HG02938 (cell line): ENCODE measurements around the gene TBL1X.
"Not testable (repeated sequence)": the region's sequence is repeated elsewhere in the genome, so short reads cannot be mapped to it uniquely, and the experiment has no call there.

Experiments used
- ATAC-seq: cut with Tn5 transposase; IDR thresholded peaks from one replicate; pipeline ENCODE4 v1.9.1; 2021; ENCODE audit warnings: mild to moderate bottlenecking, moderate library complexity; ENCODE audit not compliant: unreplicated experiment

TBL1X gene

GRCh38 chrX:9532349-9532748 lies 67.5 kb downstream of the TBL1X start:
- ATAC-seq = no peak

- ATAC-seq = no peak
Measured at GRCh38 chrX:9533611-9534010, 68.8 kb downstream of the TBL1X start.

GRCh38 chrX:9534686-9535085 lies 69.8 kb downstream of the TBL1X start:
- ATAC-seq = no peak

DNA sequence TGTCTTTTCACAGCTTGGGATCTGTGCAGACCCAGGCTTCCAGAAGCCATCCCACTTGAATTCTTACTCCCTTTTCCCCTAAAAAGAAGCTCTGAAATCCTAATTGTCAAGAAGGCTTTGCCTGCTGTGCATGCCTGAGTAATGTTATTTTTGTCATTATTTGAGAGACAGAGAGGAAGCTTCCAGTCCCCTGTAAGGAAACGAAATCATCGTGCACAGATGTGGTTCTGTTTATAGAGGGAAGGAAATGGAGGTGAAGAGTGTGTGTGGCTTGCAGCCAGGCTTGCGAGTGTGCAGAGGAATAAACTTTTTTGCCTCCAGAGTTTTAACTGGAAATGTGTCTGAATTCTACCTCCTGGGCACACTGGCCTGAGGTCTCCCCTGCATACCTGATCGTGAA lies 70.2 kb downstream of the TBL1X start:
- ATAC-seq = no peak

DNA sequence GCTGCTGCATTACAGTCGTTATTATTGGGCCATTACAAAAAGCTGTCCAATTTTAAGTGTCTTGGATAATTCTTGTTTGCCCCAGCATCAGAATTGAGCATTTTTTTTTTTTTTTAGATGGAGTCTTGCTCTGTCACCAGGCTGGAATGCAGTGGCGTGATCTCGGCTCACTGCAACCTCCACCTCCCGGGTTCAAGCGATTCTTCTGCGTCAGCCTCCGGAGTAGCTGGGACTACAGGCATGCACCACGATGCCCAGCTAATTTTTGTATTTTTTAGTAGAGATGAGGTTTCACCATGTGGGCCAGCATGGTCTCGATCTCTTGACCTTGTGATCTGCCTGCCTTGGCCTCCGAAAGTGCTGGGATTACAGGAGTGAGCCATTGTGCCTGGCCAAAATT lies 71.3 kb downstream of the TBL1X start:
- not testable (repeated sequence) for ATAC-seq

DNA sequence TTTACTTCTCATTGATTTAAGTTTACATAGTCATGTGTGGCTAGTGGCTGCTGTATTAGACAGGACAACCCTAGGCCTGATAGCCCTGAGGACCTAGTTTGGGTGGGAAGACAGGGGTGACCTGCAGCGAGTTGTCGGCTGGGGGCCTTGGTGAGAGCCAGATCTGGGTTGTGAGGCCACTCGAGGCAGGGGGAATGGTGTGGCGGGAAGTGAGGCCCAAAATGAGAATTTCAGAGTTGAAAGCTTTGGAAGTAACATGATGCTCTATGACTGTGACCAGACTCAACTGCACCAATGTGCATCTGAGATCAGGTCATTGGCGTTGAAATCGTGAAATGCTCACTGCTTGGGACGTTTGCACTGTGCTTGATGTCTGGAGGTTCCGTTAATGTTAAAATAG lies 72.9 kb downstream of the TBL1X start:
- no peak for ATAC-seq

DNA sequence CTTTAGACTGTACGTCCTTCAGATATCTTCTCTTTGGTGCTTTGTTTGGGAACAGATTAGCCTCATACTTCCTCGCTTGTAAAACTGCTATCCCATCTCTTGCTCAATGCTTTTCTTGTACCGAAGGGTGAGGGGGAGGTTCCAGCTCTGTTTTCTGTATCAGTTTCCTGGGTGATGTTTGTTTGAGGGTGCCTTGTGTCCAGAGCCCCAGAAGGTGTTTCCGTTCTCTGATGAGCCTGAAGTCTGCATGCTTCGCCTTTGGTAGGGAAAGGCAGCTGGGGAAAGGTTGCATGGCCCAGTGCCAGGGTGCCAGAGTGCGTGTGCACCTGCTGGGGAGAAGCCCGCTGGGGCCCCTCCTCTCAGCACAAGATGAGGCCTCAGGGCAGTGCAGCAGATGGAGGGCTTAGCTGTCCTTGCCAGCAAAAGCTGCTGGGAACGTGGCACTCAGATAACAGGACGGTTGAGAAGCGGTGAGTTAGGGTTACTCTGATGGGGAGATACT lies 73.7 kb downstream of the TBL1X start:
- ATAC-seq = no peak

- no peak for ATAC-seq
Measured at GRCh38 chrX:9539605-9540387, 74.9 kb downstream of the TBL1X start.

GRCh38 chrX:9542106-9542760 lies 77.4 kb downstream of the TBL1X start:
- ATAC-seq = no peak

- ATAC-seq = no peak
Measured at GRCh38 chrX:9542761-9543111, 77.9 kb downstream of the TBL1X start.

DNA sequence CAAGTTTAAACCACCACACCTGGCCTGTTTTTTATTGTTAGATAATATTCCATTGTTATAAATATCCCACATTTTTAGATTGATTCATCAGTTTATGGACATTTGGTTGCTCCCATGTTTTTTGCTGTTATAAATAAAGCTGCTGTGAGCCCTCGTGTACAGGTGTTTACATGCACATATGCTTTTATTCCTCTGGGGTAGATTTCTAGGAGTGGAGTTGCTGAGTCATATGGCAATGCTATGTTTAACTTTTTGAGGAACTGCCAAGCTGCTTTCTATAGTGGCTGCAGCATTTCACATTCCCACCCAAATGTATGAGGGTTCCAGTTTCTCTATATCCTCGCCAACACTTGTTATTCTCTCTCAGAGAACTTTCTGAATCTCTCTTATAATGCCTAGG lies 90.5 kb downstream of the TBL1X start:
- no peak for ATAC-seq

GRCh38 chrX:9557091-9557490 lies 92.2 kb downstream of the TBL1X start:
- ATAC-seq = no peak

DNA sequence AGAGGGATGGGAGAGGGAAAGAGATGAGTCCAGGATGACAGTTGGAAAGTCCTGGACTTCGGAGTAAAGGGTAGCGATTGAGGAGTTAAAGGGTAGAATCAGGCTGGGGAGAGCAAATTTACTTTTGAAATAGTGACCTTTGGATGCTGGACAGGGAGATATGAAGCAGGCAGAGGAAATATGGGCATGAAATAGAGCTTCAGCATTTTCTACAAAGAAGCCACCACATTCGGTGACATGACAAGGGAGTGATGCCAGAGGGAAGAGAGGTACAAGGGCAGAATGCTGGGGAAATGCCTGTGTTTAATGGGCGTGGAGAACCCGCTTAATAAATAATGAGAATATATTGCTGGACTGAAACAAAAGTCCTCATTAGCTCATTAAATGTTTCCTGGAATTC lies 92.7 kb downstream of the TBL1X start:
- ATAC-seq = no peak

DNA sequence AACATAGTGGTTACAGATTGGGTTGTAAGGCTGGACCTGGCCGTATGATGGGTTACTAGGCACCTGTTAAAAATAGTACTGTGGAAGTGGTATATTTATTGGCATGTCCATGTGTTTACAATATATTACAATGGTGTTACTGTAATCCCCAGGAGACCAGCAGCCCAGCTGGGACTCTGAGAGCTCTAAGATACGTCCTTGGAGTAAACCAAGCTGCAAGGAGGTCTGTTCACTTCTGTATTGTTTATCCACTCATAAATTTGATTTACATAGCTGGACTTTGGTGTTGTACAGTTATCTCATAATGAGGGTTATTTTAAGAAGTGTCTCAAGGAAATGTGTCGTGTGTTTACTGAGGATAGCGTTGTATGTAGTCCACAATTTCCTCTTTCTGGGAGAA lies 93.8 kb downstream of the TBL1X start:
- no peak for ATAC-seq

DNA sequence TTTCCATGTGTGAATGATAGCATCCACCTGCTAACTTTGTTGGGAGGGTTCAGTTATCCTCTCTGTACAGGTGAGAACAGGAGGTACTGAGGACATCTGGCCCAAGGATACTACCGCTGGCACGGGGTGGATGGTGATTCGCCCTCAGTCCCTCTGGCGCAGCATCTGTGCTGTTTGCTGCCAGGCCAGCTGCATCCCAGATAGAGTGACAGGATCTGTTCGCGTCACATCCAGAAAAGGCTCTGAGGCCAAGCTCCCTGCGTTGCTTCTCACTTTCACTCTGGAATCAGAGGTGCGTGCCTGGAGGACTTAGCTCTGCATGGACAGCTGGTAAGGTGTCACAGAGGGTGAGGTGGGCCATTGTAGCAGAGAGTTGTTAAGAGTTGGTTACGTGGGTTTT lies 95.4 kb downstream of the TBL1X start:
- no peak for ATAC-seq

DNA sequence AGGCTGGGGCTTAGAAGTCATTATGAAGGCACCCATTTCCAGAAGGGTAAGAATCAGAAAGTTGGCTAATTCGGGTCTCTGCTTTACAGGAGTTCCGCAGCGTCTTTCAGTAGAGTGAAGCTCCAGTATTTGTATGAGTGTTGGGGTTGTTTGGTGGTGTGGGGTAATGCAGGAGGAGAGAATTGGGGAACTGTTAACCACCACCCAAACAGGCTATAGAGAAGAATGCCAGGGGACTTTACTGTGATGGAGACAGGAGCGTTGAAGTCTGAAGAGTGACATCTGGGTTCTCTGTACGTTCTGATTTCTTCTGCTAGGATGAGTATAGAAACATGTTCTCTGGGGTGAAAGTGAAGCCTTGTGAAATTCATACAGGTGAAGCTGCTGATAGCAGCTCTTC lies 96.3 kb downstream of the TBL1X start:
- ATAC-seq = no peak

DNA sequence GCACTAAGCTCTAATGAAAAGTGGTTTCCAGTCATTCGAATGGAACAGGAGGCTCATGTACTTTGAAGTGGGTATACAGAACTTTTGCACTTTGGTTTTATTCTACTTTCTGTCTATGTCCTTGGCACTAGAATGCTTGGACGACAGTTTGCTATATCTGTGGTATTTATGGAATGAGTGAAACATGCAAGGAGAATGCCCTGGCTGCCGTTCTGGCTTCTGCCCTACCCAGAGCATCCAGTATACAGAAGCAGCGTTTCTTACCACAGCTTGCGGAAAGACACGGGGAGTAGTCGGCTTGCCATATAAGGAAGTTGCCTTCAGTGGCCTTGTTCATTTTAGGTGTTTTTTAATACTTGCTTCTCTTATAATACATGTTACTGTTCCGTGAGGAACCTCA lies 98.0 kb downstream of the TBL1X start:
- ATAC-seq = no peak

DNA sequence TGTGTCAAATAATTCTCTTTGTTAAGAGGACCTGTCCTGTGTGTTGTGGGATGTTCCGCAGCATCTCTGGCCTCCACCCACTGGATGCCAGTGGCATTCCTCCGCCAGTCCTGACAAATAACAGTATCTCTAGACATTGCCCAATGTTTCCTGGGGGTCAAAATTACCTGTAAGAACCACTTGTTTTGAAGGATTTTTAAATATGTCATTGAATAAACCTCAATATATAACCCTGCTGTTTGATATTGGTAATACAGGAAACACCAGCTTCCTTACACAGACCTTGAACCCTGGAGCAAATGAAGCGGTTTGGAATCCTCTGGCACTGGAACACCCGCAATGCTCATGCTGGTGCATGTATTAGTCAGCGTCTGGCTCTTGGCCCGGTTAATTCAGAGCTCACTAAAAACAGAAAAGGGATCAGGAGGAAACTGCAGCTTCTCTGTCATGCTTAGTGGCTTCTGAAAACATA lies 101.3 kb downstream of the TBL1X start:
- no peak for ATAC-seq

- ATAC-seq = no peak
Measured at GRCh38 chrX:9569876-9570301, 105.0 kb downstream of the TBL1X start.

GRCh38 chrX:9573282-9574106 lies 108.6 kb downstream of the TBL1X start:
- no peak for ATAC-seq

GRCh38 chrX:9576059-9576458 lies 111.2 kb downstream of the TBL1X start:
- no peak for ATAC-seq

DNA sequence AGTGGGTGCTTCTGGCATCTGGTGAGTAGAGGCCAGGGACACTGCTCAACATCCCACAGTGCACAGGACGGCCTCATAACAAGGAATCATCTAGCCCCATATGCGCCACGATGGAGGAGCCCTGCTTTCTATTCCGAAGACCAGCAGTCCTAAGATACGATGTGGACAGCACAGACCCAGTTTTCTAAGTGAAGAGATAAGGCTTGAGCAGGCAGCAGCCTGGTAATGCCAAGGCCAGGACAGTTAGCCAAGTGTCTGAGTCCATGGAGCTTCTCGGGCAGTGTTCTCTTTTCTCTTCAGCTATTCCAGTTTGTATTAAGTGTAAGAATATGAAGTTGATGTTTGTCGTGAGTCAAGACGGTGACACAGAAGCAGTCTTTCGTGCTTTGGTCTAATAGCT lies 112.7 kb downstream of the TBL1X start:
- no peak for ATAC-seq
